Prostate gland (tissue), 2 donors: ENCODE results near the gene KMT2C. TPM values are rescaled to one million over a fixed set of nuclear protein-coding genes. Genes with fewer than 3 reads are reported as not detected.

Experiments
- DNase-seq: peaks from one replicate; pipeline ENCODE4 v3.0.0-alpha.2; 2019; ENCODE audit warnings: low spot score
- H3K27ac ChIP-seq, 2 donors: fragments of 200-600 bp; sonication (generic); 2 replicates each; pipeline ENCODE4 v1.5.1; 2017 to 2019
- H3K27me3 ChIP-seq: fragments of 200-600 bp; sonication (generic); replicated peaks from 2 replicates; pipeline ENCODE4 v1.5.1; 2019; ENCODE audit not compliant: insufficient read depth
- H3K36me3 ChIP-seq, 2 donors: fragments of 200-600 bp; sonication (generic); 1 replicate in 1 of 2; 2 replicates in 1 of 2; pipeline versions ENCODE4 v1.5.1 to v1.8.1; 2017 to 2019
- H3K4me1 ChIP-seq: fragments of 200-600 bp; sonication (generic); replicated peaks from 2 replicates; pipeline ENCODE4 v1.5.1; 2019
- H3K4me3 ChIP-seq, 2 donors: fragments of 200-600 bp; sonication (generic); 2 replicates each; pipeline ENCODE4 v1.5.1; 2017 to 2019
- H3K9me3 ChIP-seq: fragments of 200-600 bp; sonication (generic); 2 replicates; pipeline ENCODE4 v1.5.1; 2017
- POLR2A ChIP-seq: fragments of 450-650 bp; IDR thresholded peaks from one replicate; pipeline ENCODE4 v1.6.1; 2016; ENCODE audit warnings: antibody characterized with exemption, mild to moderate bottlenecking
- POLR2AphosphoS5 ChIP-seq: sonication (generic); formaldehyde crosslinking; IDR thresholded peaks from one replicate; pipeline ENCODE4 v1.6.1; 2017; ENCODE audit warnings: antibody characterized with exemption
- WGBS: methylation state at CpG from one replicate; pipeline ENCODE4 v1.1.5; 2018; 5-methylcytosine and 5-hydroxymethylcytosine counted together
- intact Hi-C: fragments of 100-400 bp; cut with DNase I; formaldehyde crosslinking; loops from one replicate; pipeline ENCODE4 v1.14.2; 2022
- total RNA-seq, 2 donors: library from RNA; depleted of rRNA; stranded (reverse); fragments of >200 nt; gene quantifications; one replicate each; pipeline ENCODE4 v1.1.0, GENCODE V29; 2016
- TF ChIP-seq, protein P1 (sequence below), 4 experiments: fragments of 200-600 bp in 2 of 4; fragments of 450-650 bp in 2 of 4; sonication (generic) in 2 of 4; IDR thresholded peaks; 1 replicate in 3 of 4; 2 replicates in 1 of 4; pipeline ENCODE4 v1.5.1; 2016 to 2019; ENCODE audit warnings: antibody characterized with exemption in 4 of 4, mild to moderate bottlenecking in 2 of 4, moderate library complexity in 2 of 4

Gene KMT2C
- total RNA-seq, 2 donors from 2014 or later = 70.8 to 118 TPM

DNA sequence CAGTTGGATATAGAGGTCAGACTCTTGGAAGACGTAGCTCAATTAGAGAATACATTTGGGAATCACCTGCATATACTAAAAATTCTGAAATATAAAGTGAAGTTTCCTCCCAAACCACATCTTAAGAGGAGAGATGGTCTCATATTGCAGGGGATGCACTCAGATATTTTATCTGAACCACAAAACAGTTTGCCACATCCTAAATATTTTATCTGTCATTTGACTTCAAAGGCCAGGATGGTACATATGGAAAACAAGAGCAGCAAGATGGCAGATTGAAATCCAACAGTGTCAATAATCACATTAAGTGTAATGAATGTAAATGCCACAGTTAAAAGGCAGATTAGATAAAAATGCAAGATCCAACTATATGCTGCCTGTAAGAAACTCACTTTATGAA, 313.3 kb downstream of the KMT2C start:
- Histone ChIP-seq H3K27ac (no peak overlapping the region), H3K9me3 (no peaks in the 10 kb centered on the region), H3K4me1 (no peaks in the 10 kb centered on the region), H3K4me3 (no peak overlapping the region), H3K27me3 (no peaks in the 10 kb centered on the region), H3K36me3 (peaks cover 0 to 6% of the 10 kb centered on the region in 2 donors)
- intact Hi-C loops = no loop called here
- 100% methylated on average over 1 of the region's 1 CpG for WGBS
- DNase-seq = no peak
- no peak for TF ChIP-seq POLR2A
- TF ChIP-seq POLR2AphosphoS5 = no peak
- TF ChIP-seq, protein P1, sequence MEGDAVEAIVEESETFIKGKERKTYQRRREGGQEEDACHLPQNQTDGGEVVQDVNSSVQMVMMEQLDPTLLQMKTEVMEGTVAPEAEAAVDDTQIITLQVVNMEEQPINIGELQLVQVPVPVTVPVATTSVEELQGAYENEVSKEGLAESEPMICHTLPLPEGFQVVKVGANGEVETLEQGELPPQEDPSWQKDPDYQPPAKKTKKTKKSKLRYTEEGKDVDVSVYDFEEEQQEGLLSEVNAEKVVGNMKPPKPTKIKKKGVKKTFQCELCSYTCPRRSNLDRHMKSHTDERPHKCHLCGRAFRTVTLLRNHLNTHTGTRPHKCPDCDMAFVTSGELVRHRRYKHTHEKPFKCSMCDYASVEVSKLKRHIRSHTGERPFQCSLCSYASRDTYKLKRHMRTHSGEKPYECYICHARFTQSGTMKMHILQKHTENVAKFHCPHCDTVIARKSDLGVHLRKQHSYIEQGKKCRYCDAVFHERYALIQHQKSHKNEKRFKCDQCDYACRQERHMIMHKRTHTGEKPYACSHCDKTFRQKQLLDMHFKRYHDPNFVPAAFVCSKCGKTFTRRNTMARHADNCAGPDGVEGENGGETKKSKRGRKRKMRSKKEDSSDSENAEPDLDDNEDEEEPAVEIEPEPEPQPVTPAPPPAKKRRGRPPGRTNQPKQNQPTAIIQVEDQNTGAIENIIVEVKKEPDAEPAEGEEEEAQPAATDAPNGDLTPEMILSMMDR (IDR thresholded peaks at IDR 0.05) = no peak

DNA sequence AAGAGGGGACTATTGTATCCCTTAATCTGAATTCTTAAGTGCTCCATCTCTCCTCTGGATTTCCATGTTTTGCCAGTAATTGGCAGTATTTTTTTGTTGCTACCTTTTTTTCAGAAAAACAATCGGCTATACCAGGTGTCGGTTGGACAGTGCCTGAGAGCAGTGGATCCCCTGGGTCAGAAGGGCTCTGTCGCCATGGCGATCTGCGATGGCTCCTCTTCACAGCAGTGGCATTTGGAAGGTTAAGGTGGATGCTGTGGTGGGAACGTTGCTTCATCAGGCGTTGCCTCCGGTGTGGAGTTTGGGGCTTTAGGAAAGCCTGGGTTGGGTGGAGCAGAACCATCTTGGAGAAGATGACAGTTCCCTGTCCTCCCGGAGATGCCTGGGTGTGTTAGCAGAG, 314.4 kb downstream of the KMT2C start:
- H3K4me3 ChIP-seq = no peak overlapping the region
- intact Hi-C loops = no loop called here
- H3K4me1 ChIP-seq = no peaks in the 10 kb centered on the region
- peaks cover 0 to 6% of the 10 kb centered on the region in 2 donors for H3K36me3 ChIP-seq
- no peaks in the 10 kb centered on the region for H3K9me3 ChIP-seq
- WGBS = 95% methylated on average over 9 of the region's 9 CpGs
- no peaks in the 10 kb centered on the region for H3K27me3 ChIP-seq
- TF ChIP-seq POLR2AphosphoS5 (no peak), POLR2A (no peak)
- TF ChIP-seq, protein P1 (IDR thresholded peaks at IDR 0.05) = no peak
- H3K27ac ChIP-seq = no peak overlapping the region
- no peak for DNase-seq

DNA sequence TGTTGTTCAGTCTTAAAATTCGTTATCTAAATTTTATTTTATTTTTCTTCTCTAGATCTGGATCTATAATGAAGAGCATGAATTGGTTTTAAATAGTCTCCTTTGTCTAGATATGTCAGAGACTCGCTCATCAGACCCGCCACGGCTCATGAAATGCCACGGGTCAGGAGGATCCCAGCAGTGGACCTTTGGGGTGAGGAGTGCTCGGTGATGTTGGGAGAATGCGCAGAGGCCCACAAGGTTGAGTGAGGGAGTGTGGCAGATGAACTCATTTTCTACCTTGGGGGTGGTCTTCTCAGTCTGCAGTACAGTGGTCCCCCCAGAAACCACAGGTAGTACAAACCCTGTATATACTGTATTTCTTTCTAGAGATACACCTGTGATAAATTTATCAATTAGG, 315.0 kb downstream of the KMT2C start:
- Histone ChIP-seq H3K9me3 (no peaks in the 10 kb centered on the region), H3K4me1 (no peaks in the 10 kb centered on the region), H3K27ac (no peak overlapping the region), H3K36me3 (peaks cover 0 to 6% of the 10 kb centered on the region in 2 donors), H3K4me3 (no peak overlapping the region), H3K27me3 (no peaks in the 10 kb centered on the region)
- intact Hi-C loops = no loop called here
- no peak for DNase-seq
- WGBS = 96% methylated on average over 7 of the region's 7 CpGs
- TF ChIP-seq POLR2A (no peak), POLR2AphosphoS5 (no peak)
- TF ChIP-seq, protein P1 (IDR thresholded peaks at IDR 0.05) = no peak

DNA sequence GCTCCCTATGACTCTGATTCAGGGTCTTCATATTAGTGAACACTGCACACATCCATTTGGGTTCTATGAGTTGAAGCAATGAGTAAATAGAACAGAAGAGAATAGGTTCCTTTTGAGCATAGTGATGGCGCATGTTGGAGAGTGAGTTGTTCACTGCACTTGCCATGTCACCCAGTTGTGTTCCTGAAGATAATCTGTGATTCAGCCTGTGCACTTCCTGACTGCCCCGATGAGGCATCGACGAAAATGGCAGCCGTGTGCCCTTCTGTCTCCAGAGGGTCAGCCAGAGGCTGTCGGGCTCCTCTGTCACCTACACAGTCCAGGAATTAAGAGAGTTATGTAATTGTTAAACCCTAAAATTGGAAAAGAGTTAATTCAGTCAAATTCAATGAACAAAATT, 315.6 kb downstream of the KMT2C start:
- 95% methylated on average over 6 of the region's 6 CpGs for WGBS
- intact Hi-C loops = no loop called here
- H3K36me3 ChIP-seq = peaks cover 0 to 6% of the 10 kb centered on the region in 2 donors

DNA sequence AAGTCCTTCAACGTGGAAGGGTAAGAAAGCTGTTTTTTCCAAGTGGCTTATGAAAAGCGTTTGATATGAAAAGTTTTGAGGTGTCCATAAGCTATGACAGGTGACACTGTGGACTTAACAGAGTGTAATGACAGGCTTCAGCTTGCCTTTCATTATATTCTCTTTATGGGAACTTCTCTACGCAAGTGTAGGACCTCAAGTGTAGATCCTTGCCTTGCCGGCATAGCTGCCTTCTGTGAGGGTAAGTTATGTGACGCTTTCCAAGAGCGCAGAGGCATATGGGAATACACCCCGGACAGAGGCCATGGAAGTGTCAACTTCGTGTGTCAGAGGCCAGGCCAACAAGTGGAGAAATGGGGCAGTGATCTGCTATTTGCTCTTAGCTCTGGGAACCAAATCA, 318.4 kb downstream of the KMT2C start:
- TF ChIP-seq POLR2A = no peak
- TF ChIP-seq, protein P1 (IDR thresholded peaks at IDR 0.05) = no peak
- TF ChIP-seq POLR2AphosphoS5 = no peak
- H3K27me3 ChIP-seq = no peaks in the 10 kb centered on the region
- H3K27ac ChIP-seq = no peak overlapping the region
- no peak overlapping the region for H3K4me3 ChIP-seq
- H3K9me3 ChIP-seq = no peaks in the 10 kb centered on the region
- peaks cover 0 to 6% of the 10 kb centered on the region in 2 donors for H3K36me3 ChIP-seq
- DNase-seq = no peak
- H3K4me1 ChIP-seq = no peaks in the 10 kb centered on the region
- intact Hi-C loops = no loop called here
- 93% methylated on average over 8 of the region's 8 CpGs for WGBS

More for the DNA sequence above, 315.6 kb downstream of the KMT2C start:
- H3K27me3 ChIP-seq = no peaks in the 10 kb centered on the region
- H3K4me3 ChIP-seq = no peak overlapping the region
- H3K4me1 ChIP-seq = no peaks in the 10 kb centered on the region
- DNase-seq = no peak
- no peaks in the 10 kb centered on the region for H3K9me3 ChIP-seq
- no peak overlapping the region for H3K27ac ChIP-seq
- TF ChIP-seq POLR2AphosphoS5 (no peak), POLR2A (no peak)
- TF ChIP-seq, protein P1 (IDR thresholded peaks at IDR 0.05) = no peak
